H1 (cell line): ENCODE results near the gene MAST2. TPM values are rescaled to one million over a fixed set of nuclear protein-coding genes. Genes with fewer than 3 reads are reported as not detected.

Experiments used
- CTCF ChIA-PET: fragments of 300-600 bp; sonication (Branson Sonifier 250); formaldehyde crosslinking; loops from one replicate; lab custom pipeline; 2021; ENCODE audit not compliant: partially characterized antibody; lab: Charles Lee
- POLR2A ChIA-PET: fragments of 300-600 bp; sonication (Branson Sonifier 250); formaldehyde crosslinking; loops from one replicate; lab custom pipeline; 2021; ENCODE audit warnings: inconsistent platforms; ENCODE audit not compliant: partially characterized antibody; lab: Charles Lee
- DNase-seq, 2 experiments: peaks; one replicate each; pipeline versions ENCODE4 v3.0.0 to v3.0.0-alpha.2; 2010 to 2022; ENCODE audit warnings: low spot score in 2 of 2, low read depth in 1 of 2, mixed read lengths in 1 of 2
- FAIRE-seq: peaks from 2 replicates; lab custom pipeline; 2011; peaks lifted over from hg19 to GRCh38; lab: Jason Lieb, UNC
- H2AFZ ChIP-seq: 2 replicates; pipeline ENCODE4 v1.8.1; 2012; ENCODE audit warnings: low read length, inconsistent platforms
- H2AK5ac ChIP-seq: 2 replicates; pipeline ENCODE4 v1.6.1; 2013; ENCODE audit warnings: low read depth, low read length
- H2BK120ac ChIP-seq: replicated peaks from 2 replicates; pipeline ENCODE3; 2013; ENCODE audit warnings: low read depth, low read length, inconsistent platforms
- H2BK12ac ChIP-seq: 2 replicates; pipeline ENCODE4 v1.6.1; 2013; ENCODE audit warnings: low read depth, low read length
- H2BK15ac ChIP-seq: 2 replicates; pipeline ENCODE4 v1.6.1; 2013; ENCODE audit warnings: low read length
- H2BK20ac ChIP-seq: 2 replicates; pipeline ENCODE4 v1.6.1; 2013; ENCODE audit warnings: low read length
- H2BK5ac ChIP-seq: 2 replicates; pipeline ENCODE4 v1.6.1; 2013; ENCODE audit warnings: low read depth, low read length
- H3K14ac ChIP-seq: 2 replicates; pipeline ENCODE4 v1.6.1; 2013; ENCODE audit warnings: inconsistent platforms; ENCODE audit not compliant: insufficient read length
- H3K18ac ChIP-seq: 2 replicates; pipeline ENCODE4 v1.6.1; 2013; ENCODE audit warnings: low read length; ENCODE audit errors: extremely low read depth
- H3K23ac ChIP-seq: 2 replicates; pipeline ENCODE4 v1.6.1; 2013; ENCODE audit warnings: inconsistent platforms; ENCODE audit not compliant: insufficient read length
- H3K23me2 ChIP-seq: 2 replicates; pipeline ENCODE4 v1.6.1; 2013; ENCODE audit warnings: low read depth, low read length
- H3K27ac ChIP-seq: 2 replicates; pipeline ENCODE4 v1.6.1; 2011; ENCODE audit warnings: low read depth, low read length, inconsistent platforms
- H3K27me3 ChIP-seq, 4 experiments: replicated peaks in 1 of 4; 1 replicate in 1 of 4; 2 replicates in 3 of 4; pipeline versions ENCODE4 v1.6.1 to v1.8.1; 2011 to 2013; ENCODE audit warnings: low read length in 3 of 4, mild to moderate bottlenecking in 3 of 4, inconsistent platforms in 2 of 4, mixed read lengths in 2 of 4, moderate library complexity in 1 of 4; ENCODE audit not compliant: control insufficient read depth in 3 of 4, insufficient read depth in 3 of 4; ENCODE audit errors: extremely low read depth in 1 of 4
- H3K36me3 ChIP-seq, 4 experiments: 2 replicates each; pipeline versions ENCODE4 v1.6.1 to v1.8.1; 2011 to 2013; ENCODE audit warnings: mild to moderate bottlenecking in 4 of 4, low read length in 3 of 4, moderate library complexity in 2 of 4, control low read depth in 1 of 4, inconsistent platforms in 1 of 4; ENCODE audit not compliant: insufficient read depth in 4 of 4, control insufficient read depth in 2 of 4
- H3K4ac ChIP-seq: replicated peaks from 2 replicates; pipeline ENCODE3; 2013; ENCODE audit warnings: low read length, low read depth, mixed read lengths, inconsistent platforms; ENCODE audit not compliant: insufficient read length
- H3K4me1 ChIP-seq, 4 experiments: replicated peaks in 1 of 4; 1 replicate in 1 of 4; 2 replicates in 3 of 4; pipeline versions ENCODE4 v1.6.1 to v1.8.1; 2011 to 2013; ENCODE audit warnings: low read length in 3 of 4, inconsistent platforms in 2 of 4, mixed read lengths in 1 of 4; ENCODE audit not compliant: insufficient read depth in 4 of 4, control insufficient read depth in 3 of 4
- H3K4me2 ChIP-seq, 2 experiments: 2 replicates each; pipeline versions ENCODE4 v1.6.1 to v1.8.1; 2011 to 2013; ENCODE audit warnings: low read depth in 2 of 2, low read length in 2 of 2, control low read depth in 1 of 2, inconsistent platforms in 1 of 2, mild to moderate bottlenecking in 1 of 2; ENCODE audit not compliant: insufficient read depth in 1 of 2
- H3K4me3 ChIP-seq, 4 experiments: fragments of 200-600, 300-600 bp in 1 of 4; sonication (generic), shearing (Covaris generic), sonication (Bioruptor Twin) in 1 of 4; 2 replicates each; pipeline versions ENCODE4 v1.5.1 to v1.8.1; 2011 to 2016; ENCODE audit warnings: low read length in 4 of 4, low read depth in 3 of 4, control low read depth in 2 of 4, inconsistent platforms in 2 of 4, mild to moderate bottlenecking in 2 of 4, mixed read lengths in 1 of 4, moderate library complexity in 1 of 4; ENCODE audit not compliant: insufficient read depth in 2 of 4; ENCODE audit errors: extremely low read depth in 1 of 4
- H3K56ac ChIP-seq: replicated peaks from 2 replicates; pipeline ENCODE3; 2013; ENCODE audit warnings: low read depth, mild to moderate bottlenecking, mixed read lengths, low read length, inconsistent platforms; ENCODE audit not compliant: insufficient read length
- H3K79me1 ChIP-seq: 2 replicates; pipeline ENCODE4 v1.6.1; 2013; ENCODE audit warnings: low read depth, low read length, control low read depth
- H3K79me2 ChIP-seq, 2 experiments: 2 replicates each; pipeline versions ENCODE4 v1.6.1 to v1.8.1; 2012 to 2013; ENCODE audit warnings: low read length in 2 of 2, mild to moderate bottlenecking in 2 of 2, inconsistent platforms in 1 of 2; ENCODE audit not compliant: insufficient read depth in 2 of 2, control insufficient read depth in 1 of 2
- H3K9ac ChIP-seq, 4 experiments: replicated peaks in 1 of 4; 1 replicate in 1 of 4; 2 replicates in 3 of 4; pipeline versions ENCODE4 v1.6.1 to v1.8.1; 2011 to 2013; ENCODE audit warnings: low read depth in 3 of 4, low read length in 3 of 4, control low read depth in 2 of 4, mild to moderate bottlenecking in 2 of 4, moderate library complexity in 2 of 4, inconsistent platforms in 1 of 4; ENCODE audit errors: extremely low read depth in 1 of 4
- H3K9me3 ChIP-seq, 2 experiments: 2 replicates each; pipeline versions ENCODE4 v1.6.1 to v1.8.1; 2012 to 2013; ENCODE audit warnings: mild to moderate bottlenecking in 2 of 2, moderate library complexity in 2 of 2, control low read depth in 1 of 2, inconsistent platforms in 1 of 2, low read depth in 1 of 2, low read length in 1 of 2, mixed read lengths in 1 of 2; ENCODE audit not compliant: insufficient read depth in 2 of 2
- H4K20me1 ChIP-seq, 2 experiments: replicated peaks in 1 of 2; 2 replicates each; pipeline versions ENCODE3 to v1.8.1; 2011 to 2013; ENCODE audit warnings: inconsistent platforms in 2 of 2, low read length in 2 of 2, mild to moderate bottlenecking in 1 of 2; ENCODE audit not compliant: insufficient read depth in 2 of 2, control insufficient read depth in 1 of 2
- H4K5ac ChIP-seq: 2 replicates; pipeline ENCODE4 v1.6.1; 2013; ENCODE audit warnings: low read length, low read depth, mixed read lengths, inconsistent platforms; ENCODE audit not compliant: insufficient read length
- H4K8ac ChIP-seq: 2 replicates; pipeline ENCODE4 v1.8.0; 2013; ENCODE audit warnings: mild to moderate bottlenecking, moderate library complexity, low read length, inconsistent platforms; ENCODE audit not compliant: insufficient read depth; ENCODE audit errors: extremely low read depth
- H4K91ac ChIP-seq: replicated peaks from 2 replicates; pipeline ENCODE3; 2013; ENCODE audit warnings: low read length, mixed read lengths, inconsistent platforms; ENCODE audit not compliant: insufficient read length
- BCL11A ChIP-seq, 2 experiments: IDR thresholded peaks; one replicate each; pipeline ENCODE4 v1.6.1; 2011; ENCODE audit warnings: low read depth in 2 of 2, low read length in 2 of 2, mild to moderate bottlenecking in 2 of 2
- EGR1 ChIP-seq: IDR thresholded peaks from 2 replicates; pipeline ENCODE4 v1.6.1; 2011; ENCODE audit warnings: low read depth, low read length, borderline replicate concordance
- EZH2 ChIP-seq: fragments of 200-600 bp; sonication (generic); IDR thresholded peaks from 2 replicates; pipeline ENCODE4 v1.7.1; 2012; ENCODE audit warnings: low read depth, mild to moderate bottlenecking, moderate library complexity, low read length, inconsistent platforms; ENCODE audit not compliant: severe bottlenecking
- JUN ChIP-seq: IDR thresholded peaks from 2 replicates; pipeline ENCODE4 v1.6.1; 2011; ENCODE audit warnings: low read depth, mild to moderate bottlenecking, improper control_type of control experiment, low read length
- JUND ChIP-seq: IDR thresholded peaks from 2 replicates; pipeline ENCODE4 v1.6.1; 2011; ENCODE audit warnings: mild to moderate bottlenecking, improper control_type of control experiment, low read length
- MAFK ChIP-seq: IDR thresholded peaks from 2 replicates; pipeline ENCODE4 v1.6.1; 2012; ENCODE audit warnings: low read depth, mild to moderate bottlenecking, improper control_type of control experiment, low read length
- POLR2A ChIP-seq, 2 experiments: IDR thresholded peaks; 1 replicate in 1 of 2; 2 replicates in 1 of 2; pipeline ENCODE4 v1.6.1; 2011; ENCODE audit warnings: low read depth in 2 of 2, low read length in 2 of 2, mild to moderate bottlenecking in 2 of 2; ENCODE audit errors: control extremely low read depth in 1 of 2
- RAD21 ChIP-seq, 2 experiments: IDR thresholded peaks in 1 of 2; conservative IDR thresholded peaks in 1 of 2; 2 replicates each; pipeline ENCODE4 v1.6.1; 2011; ENCODE audit warnings: low read depth in 2 of 2, low read length in 2 of 2, improper control_type of control experiment in 1 of 2, inconsistent platforms in 1 of 2, mild to moderate bottlenecking in 1 of 2, moderate library complexity in 1 of 2
- SAP30 ChIP-seq: fragments of 300-600 bp; sonication (generic); IDR thresholded peaks from 2 replicates; pipeline ENCODE4 v1.7.1; 2012; ENCODE audit warnings: low read length, moderate library complexity, mild to moderate bottlenecking, inconsistent platforms; ENCODE audit not compliant: insufficient read depth, insufficient replicate concordance
- SIRT6 ChIP-seq: IDR thresholded peaks from one replicate; pipeline ENCODE4 v1.7.1; 2012; ENCODE audit warnings: low read length, inconsistent platforms
- TAF7 ChIP-seq: optimal IDR thresholded peaks from 2 replicates; pipeline ENCODE3; 2011; ENCODE audit warnings: low read depth, mild to moderate bottlenecking, inconsistent platforms, low read length, moderate library complexity, borderline replicate concordance
- TBP ChIP-seq: IDR thresholded peaks from 2 replicates; pipeline ENCODE4 v1.6.1; 2011; ENCODE audit warnings: low read depth, low read length, improper control_type of control experiment
- ZNF274 ChIP-seq: IDR thresholded peaks from 2 replicates; pipeline ENCODE4 v1.7.0; 2012; ENCODE audit warnings: low read length, borderline replicate concordance; ENCODE audit errors: extremely low read depth
- WGBS, 2 experiments: shearing (Covaris generic) in 1 of 2; methylation state at CpG; one replicate each; pipeline versions ENCODE4 v1.1.6 to v1.1.7; 2013 to 2015; ENCODE audit warnings: low lambda C conversion rate in 2 of 2, mixed read lengths in 2 of 2, inconsistent platforms in 1 of 2, low coverage in 1 of 2, missing lambda C conversion rate in 1 of 2; ENCODE audit not compliant: insufficient replicate concordance in 2 of 2, insufficient coverage in 1 of 2, insufficient read length in 1 of 2; ENCODE audit errors: extremely low coverage in 1 of 2, missing lambda C conversion rate in 1 of 2; 5-methylcytosine and 5-hydroxymethylcytosine counted together
- polyA plus RNA-seq, 7 experiments: library from polyadenylated mRNA; depleted of rRNA in 3 of 7; stranded (reverse) in 5 of 7; unstranded in 2 of 7; fragments of >200 nt in 5 of 7; fragments of 200-250 nt in 2 of 7; gene quantifications; 1 replicate in 5 of 7; 2 replicates in 1 of 7; 4 replicates in 1 of 7; pipeline versions ENCODE4 v1.2.1 to v1.2.3, GENCODE V29; 2011 to 2013; ENCODE audit warnings: missing spikeins in 2 of 7, mixed read lengths in 2 of 7
- total RNA-seq: library from RNA; stranded (reverse); fragmentation: NEBNext Ultra II Directional; extraction: Animal tissue kit (Norgen Biotek cat#: 25700); gene quantifications from 2 replicates; pipeline ENCODE4 v1.2.1, GENCODE V29; 2021
- TF ChIP-seq, protein P1 (sequence below): IDR thresholded peaks from 2 replicates; pipeline ENCODE4 v1.6.1; 2011; ENCODE audit warnings: low read depth, mild to moderate bottlenecking, low read length; ENCODE audit not compliant: insufficient read depth

The MAST2 gene
- total and polyA plus RNA-seq, 2 of the 8 experiments (the other 6 are each of a cell fraction or from before 2014, with no cell fraction given), result 20.5 to 35.4 TPM

DNA sequence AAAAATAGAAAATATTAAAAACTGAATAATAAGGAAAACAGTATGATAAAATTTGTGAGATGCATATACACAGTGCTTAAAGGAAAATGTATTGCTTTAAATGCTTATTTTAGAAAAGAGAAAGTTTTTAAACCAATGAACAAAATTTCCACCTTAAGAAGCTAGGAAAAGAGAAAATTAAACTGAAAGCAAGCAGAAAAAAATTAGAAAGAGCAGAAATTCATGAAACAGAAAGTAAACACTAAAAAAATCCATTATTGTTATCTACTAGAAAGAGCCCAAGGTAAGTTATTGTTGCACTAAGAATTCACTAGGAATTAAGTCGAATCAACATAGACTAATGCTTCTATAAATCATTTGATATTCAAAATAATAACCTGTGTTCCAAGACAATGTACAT is 261.3 kb downstream of the MAST2 start:
- Histone ChIP-seq H2BK5ac (no peak overlapping the region), H3K27me3 (no peaks in the 10 kb centered on the region), H4K5ac (no peak overlapping the region), H2BK20ac (no peak overlapping the region), H3K27ac (no peak overlapping the region), H4K8ac (no peak overlapping the region), H3K18ac (no peak overlapping the region), H3K79me2 (no peaks in the 10 kb centered on the region), H3K4me2 (no peak overlapping the region), H3K23ac (no peak overlapping the region), H3K36me3 (peaks cover 0 to 10% (median 2%) of the 10 kb centered on the region in 4 experiments; a peak in 4 of 8 replicates), H2BK120ac (no peak overlapping the region), H3K4me3 (no peak overlapping the region), H2AFZ (no peak overlapping the region), H2BK12ac (no peak overlapping the region), H3K14ac (no peak overlapping the region), H3K56ac (no peak overlapping the region), H3K9ac (no peak overlapping the region), H2BK15ac (no peak overlapping the region), H4K20me1 (no peaks in the 10 kb centered on the region), H3K9me3 (no peaks in the 10 kb centered on the region), H3K4me1 (no peaks in the 10 kb centered on the region), H3K4ac (no peak overlapping the region), H3K23me2 (no peaks in the 10 kb centered on the region; the same call in 1 of the 2 replicates), H4K91ac (no peak overlapping the region), H3K79me1 (no peaks in the 10 kb centered on the region), H2AK5ac (no peak overlapping the region)
- ChIA-PET POLR2A (interaction anchor here (1.7 kb wide), 1 partner anchor 11 kb away, joined by 4 read pairs; no protein-coding TSS in a partner anchor), CTCF (interaction anchor here (1.0 to 1.5 kb wide), 2 partner anchors 10 to 116 kb away, joined by 3 to 6 read pairs; no protein-coding TSS in a partner anchor)
- DNase-seq (no peak), FAIRE-seq (no peak)
- WGBS, 2 experiments, result 82% methylated on average over 1 of the region's 1 CpG; no CpG with 5 or more reads in 1 of the 2 experiments
- TF ChIP-seq JUND, result no peak
- no peak for TF ChIP-seq ZNF274
- TF ChIP-seq SAP30, result no peak
- TF ChIP-seq MAFK, result no peak
- no peak for TF ChIP-seq SIRT6
- no peak for TF ChIP-seq POLR2A (IDR thresholded peaks at IDR 0.05; ENCODE audit: control extremely low read depth in 1 of 2, low read depth in 2 of 2, low read length in 2 of 2)
- no peak for TF ChIP-seq EZH2
- TF ChIP-seq EGR1, result no peak
- TF ChIP-seq TBP, result no peak
- TF ChIP-seq RAD21 (IDR thresholded peaks at IDR 0.05 in 1 of 2, conservative IDR thresholded peaks at IDR 0.05 in 1 of 2; ENCODE audit: low read depth in 2 of 2, low read length in 2 of 2), result no peak
- TF ChIP-seq TAF7, result no peak
- TF ChIP-seq JUN, result no peak
- TF ChIP-seq, protein P1, sequence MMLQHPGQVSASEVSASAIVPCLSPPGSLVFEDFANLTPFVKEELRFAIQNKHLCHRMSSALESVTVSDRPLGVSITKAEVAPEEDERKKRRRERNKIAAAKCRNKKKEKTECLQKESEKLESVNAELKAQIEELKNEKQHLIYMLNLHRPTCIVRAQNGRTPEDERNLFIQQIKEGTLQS, result no peak
- no peak for TF ChIP-seq BCL11A (IDR thresholded peaks at IDR 0.05; ENCODE audit: low read depth in 2 of 2, low read length in 2 of 2)
